Right renal pelvis (tissue), 4 donors: ENCODE measurements around the gene CNPY3. TPM values are rescaled to one million over a fixed set of nuclear protein-coding genes. Genes with fewer than 3 reads are reported as not detected.
"Not testable (repeated sequence)": the region's sequence is repeated elsewhere in the genome, so short reads cannot be mapped to it uniquely, and the experiment has no call there.

Experiments used
- DNase-seq, 4 donors: peaks; one replicate each; pipeline ENCODE4 v3.0.0-alpha.2; 2013; ENCODE audit warnings: low read depth in 4 of 4, low spot score in 3 of 4, missing footprints in 1 of 4
- polyA plus RNA-seq, 4 donors: library from polyadenylated mRNA; unstranded; fragments of 120-200 nt; gene quantifications; one replicate each; pipeline ENCODE4 v1.2.1, GENCODE V29; 2013; ENCODE audit not compliant: insufficient read length in 4 of 4

The CNPY3 gene
- 10 to 100 TPM; 54.2 to 65.9 (median 61.5) TPM for polyA plus RNA-seq

DNA sequence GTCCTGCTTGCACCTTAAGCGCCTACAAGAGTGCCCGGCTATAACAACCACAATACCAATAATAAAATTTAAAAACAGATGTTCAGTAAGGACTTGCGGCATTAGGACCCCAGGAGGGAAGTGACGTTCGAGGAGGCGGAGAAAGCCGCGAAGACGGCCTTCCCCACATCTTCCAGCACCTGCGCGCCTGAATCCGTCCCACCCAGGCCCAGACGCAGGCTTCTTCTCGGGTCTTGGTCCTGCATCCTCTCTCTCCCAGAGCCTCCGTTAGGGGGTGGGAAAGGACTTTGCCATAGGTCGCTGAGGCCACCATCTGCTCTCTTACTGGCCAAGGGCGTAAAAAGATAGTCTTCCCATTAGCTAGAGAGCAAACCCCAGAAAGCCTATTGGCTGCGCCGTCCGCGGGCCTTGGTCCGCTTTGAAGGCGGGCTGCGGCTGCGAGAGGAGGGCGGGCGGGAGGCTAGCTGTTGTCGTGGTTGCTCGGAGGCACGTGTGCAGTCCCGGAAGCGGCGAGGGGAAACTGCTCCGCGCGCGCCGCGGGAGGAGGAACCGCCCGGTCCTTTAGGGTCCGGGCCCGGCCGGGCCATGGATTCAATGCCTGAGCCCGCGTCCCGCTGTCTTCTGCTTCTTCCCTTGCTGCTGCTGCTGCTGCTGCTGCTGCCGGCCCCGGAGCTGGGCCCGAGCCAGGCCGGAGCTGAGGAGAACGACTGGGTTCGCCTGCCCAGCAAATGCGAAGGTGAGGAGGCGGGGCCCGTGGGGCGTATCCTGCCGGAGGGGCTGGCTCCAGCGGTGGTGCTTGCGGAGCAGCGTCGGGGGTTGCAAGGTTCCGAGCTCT is at the start of gene CNPY3:
TSS of gene CNPY3 (plus strand) at position 495 of the 835 bp plus-strand sequence. CDS start at position 586, 91 bp downstream.
- DNase-seq, result peak; percentile 84 to 91 (median 88)

DNA sequence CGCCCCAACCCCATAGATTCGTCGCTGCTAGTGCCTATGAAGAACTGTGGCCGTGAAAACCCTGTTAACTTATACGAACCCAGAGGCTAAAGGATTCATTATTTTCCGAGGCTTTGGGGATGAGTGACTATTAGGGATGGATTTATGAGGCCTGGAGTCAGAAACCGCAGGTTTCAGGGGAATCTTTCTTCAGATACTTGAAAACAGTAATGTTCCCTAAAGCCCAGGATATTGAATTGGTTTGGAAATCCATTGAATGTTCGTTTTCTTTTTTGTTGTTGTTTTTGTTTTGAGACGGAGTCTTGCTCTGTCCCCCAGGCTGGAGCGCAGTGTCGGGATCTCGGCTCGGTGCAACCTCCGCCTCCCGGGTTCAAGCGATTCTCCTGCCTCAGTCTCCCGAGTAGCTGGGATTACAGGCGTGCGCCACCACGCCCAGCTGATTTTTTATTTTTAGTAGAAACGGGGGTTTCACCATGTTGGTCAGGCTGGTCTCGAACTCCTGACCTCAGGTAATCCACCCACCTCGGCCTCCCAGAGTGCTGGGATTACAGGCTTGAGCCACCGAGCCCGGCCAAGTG is 49.0 kb upstream of the CNPY3 start:
- not testable (repeated sequence) for DNase-seq

DNA sequence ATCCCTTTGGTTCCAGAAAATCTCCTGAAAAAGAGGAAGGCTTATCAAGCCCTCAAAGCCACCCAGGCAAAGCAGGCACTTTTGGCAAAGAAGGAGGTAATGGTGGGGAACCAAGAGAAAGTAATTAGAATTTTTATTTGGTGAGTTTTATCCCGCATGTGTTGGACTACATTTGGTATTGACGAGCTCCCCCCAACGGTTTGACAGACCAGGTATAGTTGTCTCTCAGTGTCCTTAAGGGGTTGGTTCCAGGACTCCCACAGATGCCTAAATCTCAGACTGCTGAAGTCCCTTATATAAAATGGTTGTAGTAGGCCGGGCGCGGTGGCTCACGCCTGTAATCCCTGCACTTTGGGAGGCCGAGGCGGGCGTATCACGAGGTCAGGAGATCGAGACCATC is 48.4 kb upstream of the CNPY3 start:
- not testable (repeated sequence) for DNase-seq

DNA sequence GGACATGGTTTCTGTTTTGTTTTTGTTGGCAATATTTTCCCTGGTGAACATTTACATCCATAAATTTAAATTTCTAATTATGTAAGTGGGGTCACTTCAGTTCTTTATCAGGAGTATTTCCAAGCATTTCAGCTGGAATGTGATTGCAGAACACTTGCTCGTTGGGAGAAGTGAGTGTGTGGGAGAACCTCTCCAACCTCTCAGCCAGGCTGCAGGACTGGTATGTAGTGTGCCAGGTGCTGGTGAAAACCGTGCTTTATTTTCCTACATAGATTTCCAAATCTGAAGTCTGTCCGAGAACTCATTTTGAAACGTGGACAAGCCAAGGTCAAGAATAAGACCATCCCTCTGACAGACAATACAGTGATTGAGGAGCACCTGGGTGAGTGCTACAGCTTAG is 43.6 kb upstream of the CNPY3 start:
- no peak for DNase-seq

DNA sequence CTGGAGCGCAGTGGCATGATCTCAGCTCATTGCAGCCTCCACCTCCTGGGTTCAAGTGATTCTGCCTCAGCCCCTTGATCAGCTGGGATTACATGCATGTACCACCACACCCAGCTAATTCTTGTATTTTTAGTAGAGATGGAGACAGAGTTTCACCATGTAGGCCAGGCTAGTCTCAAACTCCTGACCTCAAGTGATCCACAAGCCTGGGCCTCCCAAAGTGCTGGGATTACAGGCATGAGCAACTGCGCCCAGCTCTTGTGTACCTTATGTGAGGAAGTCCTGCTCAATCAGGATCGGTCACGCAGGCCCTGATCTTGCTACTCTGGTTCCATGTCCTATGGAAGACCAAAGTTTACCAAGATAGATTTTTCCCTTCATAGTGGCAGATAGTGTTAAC is 41.1 kb upstream of the CNPY3 start:
- DNase-seq, result not testable (repeated sequence)

DNA sequence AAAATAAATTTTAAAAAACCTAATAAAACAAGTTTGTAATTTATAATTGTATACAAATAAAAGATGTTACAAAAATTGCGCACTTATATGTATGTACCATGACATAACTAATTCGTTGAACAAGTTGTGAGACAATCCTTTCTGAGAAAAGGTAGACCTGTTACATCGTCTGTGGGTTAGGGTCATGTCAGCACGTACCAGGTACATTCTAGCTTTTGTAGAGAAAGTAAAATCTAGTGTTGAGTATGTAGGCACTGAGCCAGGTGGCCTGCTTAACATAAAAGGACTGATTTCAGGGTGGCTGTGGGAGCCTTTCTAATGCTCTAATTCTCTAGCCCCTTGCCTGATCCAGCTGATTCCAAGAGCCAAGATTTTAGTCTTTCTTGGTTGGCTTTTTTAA is 39.5 kb upstream of the CNPY3 start:
- no peak for DNase-seq

DNA sequence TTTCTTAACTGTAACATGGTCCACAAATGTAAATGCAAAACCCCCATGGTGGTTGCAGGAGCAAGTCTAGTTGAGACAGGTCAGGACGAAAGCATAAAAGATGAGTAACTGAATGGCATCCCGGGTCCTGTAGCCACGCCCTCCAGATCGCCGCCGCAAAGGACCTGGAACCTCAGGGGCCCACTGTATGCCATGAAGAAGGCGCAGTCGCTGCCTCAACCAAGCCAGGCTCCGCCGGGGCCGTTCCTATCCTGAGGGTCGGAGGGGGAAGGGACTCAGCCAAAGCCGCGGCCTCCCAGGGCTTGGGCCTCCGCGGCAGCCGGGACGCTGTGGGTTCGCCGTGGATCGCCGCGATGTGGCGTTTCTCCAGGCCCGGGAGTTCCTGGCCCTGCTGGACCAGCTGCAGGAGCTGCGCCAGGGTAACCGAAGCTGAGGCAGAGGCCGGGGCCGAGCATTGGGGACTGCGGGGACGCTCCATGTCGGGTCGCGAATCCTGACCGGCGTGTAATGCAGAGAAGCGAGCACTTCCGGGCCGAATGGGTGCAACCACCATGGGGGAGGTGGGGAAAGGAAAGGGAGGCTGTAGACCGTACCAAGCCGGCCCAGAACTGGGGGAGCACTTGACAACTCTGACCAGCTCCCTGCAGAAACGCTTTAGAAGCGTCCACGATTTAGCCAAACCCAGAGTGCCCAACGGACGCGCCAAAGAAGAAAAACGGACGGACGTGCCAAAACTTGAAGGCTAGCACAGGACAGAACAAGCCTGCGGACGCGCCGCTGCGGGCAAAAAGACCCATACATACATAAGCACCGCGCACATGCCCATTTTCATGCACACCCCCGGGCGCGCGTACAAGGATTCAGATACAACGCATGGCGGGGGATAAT is 38.7 kb upstream of the CNPY3 start:
- DNase-seq, result peak; percentile 86 to 94 (median 91)

DNA sequence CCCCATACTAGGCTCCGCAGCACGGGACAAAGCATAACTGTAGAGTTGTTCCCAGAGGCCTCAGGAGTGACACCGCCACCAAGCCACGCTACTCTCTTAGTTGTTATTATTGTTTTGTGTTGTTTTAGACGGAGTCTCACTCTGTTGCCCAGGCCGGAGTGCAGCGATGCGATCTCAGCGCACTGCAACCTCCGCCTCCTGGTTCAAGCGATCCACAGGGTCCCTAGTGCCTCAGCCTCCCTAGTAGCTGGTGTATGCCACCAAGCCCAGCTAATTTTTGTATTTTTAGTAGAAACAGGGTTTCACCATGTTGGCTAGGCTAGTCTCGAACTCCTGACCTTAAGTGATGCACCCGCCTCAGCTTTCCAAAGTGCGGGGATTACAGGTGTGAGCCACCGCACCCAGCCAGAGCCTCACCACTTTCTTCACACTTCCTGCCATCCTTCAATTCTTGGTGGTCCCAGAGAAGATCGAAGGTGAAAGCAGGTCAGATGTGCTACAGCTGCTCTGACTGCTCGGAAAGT is 38.0 kb upstream of the CNPY3 start:
- no peak for DNase-seq

DNA sequence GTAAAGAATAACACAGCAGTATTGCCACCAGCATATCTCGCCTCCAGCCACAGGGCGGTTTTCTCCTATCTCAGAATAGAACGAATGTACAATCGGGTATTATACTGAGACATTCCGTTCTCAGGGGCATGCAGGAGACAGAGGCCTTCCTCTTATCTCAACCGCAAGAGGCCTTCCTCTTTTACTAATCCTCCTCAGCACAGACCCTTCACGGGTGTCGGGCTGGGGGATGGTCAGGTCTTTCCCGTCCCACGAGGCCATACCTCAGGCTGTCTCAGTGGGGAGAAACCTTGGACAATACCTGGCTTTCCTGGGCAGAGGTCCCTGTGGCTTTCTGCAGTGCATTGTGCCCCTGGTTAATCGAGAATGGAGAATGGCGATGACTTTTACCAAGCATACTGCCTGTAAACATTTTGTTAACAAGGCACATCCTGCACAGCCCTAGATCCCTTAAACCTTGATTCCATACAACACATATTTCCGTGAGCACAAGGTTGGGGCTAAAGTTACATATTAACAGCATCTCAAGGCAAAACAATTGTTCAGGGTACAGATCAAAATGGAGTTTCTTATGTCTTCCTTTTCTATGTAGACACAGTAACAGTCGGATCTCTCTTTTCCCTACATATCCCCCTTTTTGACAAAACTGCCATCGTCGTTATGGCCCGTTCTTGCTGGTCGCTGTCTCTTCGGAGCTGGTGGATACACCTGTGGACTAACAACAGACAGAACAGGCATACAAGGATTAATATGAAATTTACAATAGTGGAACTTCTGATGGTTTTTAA is 35.0 kb upstream of the CNPY3 start:
- DNase-seq, result not testable (repeated sequence)

DNA sequence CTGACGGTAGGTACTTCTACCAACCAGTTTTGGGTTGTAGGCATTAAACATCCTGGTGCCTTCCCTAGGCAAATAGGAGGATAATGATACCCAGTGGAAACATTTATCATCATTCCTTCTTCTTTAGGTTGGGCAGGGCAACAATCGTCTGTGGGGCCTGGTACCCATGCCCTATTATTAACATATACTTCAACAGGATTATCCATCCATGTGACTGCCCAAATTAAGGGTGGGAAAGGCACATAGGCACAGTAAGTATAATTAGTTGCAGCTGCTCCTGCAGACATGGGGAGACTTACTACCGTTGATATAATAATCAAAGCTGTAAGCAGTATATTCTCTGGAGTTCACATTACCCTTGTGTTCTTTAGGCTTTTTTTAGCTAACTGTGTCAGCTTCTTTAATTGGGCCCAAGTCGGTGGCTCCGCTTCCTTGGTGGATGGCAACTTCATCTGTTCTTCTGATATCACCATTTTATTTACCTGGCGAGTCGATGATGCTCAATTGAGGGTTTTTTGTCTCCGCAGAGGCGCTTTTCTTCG is 33.0 kb upstream of the CNPY3 start:
- no peak for DNase-seq

DNA sequence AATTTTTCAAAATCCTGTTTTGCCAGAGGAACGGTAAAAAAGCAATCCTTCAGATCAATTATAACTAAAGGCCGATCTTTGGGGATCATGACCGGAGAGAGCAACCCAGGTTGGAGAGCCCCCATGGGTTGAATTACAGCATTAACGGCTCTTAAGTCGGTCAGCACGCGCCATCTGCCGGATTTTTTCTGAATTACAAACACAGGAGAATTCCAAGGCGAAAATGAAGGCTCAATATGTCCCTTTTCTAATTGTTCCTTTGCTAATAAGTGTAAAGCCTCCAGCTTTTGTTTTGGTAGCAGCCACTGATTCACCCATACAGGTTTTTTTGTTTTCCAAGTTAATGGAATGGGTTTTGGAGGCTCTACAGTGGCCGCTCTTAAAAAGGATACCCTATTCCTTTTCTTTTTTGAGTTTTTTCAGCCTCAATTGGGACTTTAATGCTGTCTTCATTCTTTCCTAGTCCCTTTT is 30.4 kb upstream of the CNPY3 start:
- peak in 1 of 4 donors; percentile 36 for DNase-seq

DNA sequence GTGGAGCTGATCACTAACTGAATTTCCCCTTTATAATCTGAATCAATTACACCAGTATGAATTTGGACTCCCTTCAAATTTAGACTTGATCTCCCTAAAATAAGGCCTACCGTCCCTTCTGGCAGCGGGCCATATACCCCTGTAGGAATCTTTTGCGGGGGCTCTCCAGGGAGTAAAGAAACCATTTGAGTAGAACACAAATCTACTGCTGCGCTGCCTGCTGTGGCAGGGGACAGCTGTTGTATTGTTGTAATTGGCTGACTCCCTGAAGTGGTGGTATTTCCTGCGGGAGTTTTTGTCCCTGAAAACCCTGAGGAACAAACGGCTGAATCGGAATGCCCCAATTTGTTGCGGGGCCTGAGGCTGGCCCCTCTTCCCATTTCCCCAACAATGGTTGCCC is 29.4 kb upstream of the CNPY3 start:
- no peak for DNase-seq

DNA sequence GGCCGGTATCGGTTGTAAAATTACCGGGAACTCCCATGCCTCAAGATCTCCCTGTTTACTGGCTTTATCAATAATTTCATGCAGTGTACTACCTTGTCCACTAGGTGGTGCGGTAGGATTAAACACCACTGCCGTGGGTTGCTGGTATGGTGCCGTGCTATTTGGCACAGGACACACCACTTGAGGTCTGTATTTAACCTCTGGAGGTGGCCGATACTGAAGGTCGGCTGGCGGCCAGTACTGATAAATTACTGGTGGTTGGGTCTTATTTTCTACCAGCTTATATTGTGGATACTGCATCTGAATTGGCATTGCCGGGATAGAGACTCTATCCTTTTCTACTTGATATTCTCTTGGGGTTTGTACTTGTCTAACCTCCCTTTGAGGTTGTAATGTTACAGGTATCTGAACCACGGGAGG is 27.7 kb upstream of the CNPY3 start:
- peak in 2 of 4 donors; percentile 65 to 67 for DNase-seq

DNA sequence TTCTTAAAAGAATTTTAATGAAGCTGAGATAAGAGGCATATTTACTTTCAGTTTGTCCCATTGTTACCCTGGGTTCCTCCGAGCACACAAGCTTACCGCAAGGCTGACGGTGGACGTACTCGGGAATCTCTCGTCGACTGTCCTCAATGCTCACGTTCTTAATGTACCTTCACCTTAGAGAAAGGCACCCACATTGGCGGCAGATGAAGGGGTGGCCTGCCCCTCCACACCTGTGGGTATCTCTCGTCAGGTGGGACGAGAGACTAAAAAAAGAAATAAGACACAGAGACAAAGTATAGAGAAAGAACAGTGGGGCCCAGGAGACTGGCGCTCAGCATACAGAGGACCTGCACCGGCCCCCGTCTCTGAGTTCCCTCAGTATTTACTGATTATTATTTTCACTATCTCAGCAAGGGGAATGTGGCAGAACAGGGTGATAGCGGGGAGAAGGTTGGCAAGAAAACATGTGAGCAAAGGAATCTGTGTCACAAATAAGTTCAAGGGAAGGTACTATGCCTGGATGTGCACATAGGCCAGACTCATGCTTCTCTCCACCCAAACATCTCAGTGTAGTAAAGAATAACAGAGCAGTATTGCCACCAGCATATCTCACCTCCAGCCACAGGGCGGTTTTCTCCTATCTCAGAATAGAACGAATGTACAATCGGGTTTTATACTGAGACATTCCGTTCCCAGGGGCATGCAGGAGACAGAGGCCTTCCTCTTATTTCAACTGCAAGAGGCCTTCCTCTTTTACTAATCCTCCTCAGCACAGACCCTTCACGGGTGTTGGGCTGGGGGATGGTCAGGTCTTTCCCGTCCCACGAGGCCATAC is 26.6 kb upstream of the CNPY3 start:
- not testable (repeated sequence) for DNase-seq

DNA sequence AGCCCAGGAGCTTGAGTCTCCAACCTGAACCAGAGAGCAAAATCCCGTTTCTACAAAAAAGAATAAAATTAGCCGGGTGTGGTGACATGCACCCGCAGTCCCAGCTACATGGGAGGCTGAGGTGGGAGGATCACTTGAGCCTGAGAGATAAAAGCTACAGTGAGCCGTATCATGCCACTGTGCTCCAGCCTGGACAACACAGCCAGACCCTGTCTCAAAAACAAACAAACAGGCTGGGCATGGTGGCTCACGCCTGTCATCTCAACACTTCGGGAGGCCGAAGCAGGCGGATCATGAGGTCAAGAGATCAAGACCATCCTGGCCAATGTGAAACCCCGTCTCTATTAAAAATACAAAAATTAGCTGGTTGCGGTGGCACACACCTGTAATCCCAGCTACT is 24.8 kb upstream of the CNPY3 start:
- DNase-seq, result no peak

DNA sequence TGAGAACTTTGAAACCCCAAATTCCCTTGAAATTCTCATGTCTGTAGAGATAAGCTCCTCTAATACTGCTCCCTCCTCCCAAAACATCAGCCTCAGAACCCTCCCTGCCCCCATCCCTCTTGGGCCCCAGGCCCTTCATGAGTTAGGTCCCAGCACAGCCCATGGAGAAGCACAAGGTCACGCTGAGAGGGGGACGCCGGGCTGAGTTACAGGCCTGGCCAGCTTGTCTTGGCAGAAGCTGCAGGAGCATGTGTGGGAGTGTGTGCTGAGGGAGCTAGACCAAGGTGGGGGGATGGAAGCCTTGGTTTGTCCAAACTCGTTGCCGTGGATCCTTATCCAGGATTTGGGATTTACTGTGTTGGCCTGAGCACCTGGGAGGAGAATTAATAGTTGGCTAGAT is 21.9 kb upstream of the CNPY3 start:
- DNase-seq, result no peak

DNA sequence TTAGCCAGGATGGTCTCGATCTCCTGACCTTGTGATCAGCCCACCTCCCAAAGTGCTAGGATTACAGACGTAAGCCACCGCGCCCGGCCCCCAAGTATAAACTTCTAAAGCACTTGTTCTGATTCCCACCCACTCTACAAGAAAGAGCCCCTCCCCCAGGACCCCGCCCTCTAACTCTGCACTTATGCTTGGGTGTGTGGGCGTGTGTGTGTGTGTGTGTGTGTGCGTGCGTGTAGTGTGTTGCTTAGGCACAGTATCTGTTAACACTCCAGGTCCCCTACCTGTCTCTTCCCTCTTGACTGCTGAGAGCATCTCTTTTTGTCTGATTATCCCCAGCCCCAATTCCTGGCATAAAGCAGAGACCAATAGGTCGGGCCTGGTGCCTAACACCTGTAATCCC is 19.4 kb upstream of the CNPY3 start:
- no peak for DNase-seq

DNA sequence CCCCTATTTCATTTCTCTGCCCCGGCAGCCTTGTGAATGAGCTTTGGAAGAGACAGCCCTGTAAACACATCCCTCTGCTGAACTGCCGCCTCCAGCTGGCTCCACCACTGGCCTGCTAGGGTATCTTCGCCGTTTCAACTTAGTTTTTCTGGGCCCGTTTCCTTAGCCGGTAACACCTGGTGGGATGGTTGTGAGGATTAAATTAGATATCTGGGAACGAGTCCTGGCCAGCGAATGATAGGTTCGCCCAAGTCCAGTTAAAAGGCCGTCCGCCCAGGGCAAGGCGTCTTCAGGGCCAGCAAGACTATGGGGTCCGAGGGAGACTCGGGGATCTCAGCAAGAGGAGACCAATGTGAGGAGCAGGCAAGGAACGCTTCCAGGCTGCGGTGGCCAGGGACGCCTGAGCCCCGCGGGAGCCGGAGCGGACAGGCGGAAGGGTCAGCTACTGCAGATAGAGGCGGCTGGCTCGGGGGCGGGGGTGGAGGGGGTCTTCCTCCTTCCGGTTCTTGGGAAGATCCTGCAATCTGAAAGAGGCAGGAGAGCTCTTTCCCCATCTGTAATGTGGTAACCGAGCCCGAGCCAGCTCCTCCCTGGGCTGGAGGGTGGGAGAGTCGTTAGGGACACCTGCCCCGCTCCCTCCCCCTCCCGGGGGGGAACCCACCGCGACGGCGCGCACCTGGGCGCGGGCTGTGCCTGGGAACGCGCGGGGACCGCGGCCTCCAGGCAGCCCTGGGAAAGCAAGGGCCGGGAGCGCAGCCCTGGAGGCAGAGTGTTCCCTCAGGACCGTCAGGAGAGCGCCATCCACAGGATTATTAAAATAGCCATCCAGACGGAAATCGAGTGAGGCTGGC is 17.9 kb upstream of the CNPY3 start:
- no peak for DNase-seq
